ENCODE measurements around the gene LIPC. TPM values are rescaled to one million over a fixed set of nuclear protein-coding genes. Genes with fewer than 3 reads are reported as not detected.
A peak's percentile ranks its signal among the peaks of the same experiment; 100 is the strongest.

LIPC gene
- polyA plus RNA-seq (2013, experiment 1 of 2; ENCODE audit: insufficient read length), result 0.30 TPM
- 0.23 TPM for polyA plus RNA-seq (2013, experiment 2 of 2; ENCODE audit: insufficient read length)

- DNase-seq, result no peak
These were observed at the start of gene LIPC for GRCh38 chr15:58431221-58432149. LIPC (plus strand) TSS chr15:58431991; CDS start chr15:58432033, 42 bp downstream.

GRCh38 chr15:58383876-58384275 lies 47.9 kb upstream of the LIPC start:
- no peak for DNase-seq

- DNase-seq, result no peak
These were observed 47.1 kb upstream of the LIPC start for GRCh38 chr15:58384667-58385066.

- no peak for DNase-seq
These were observed 45.7 kb upstream of the LIPC start for GRCh38 chr15:58386081-58386480.

- DNase-seq, result no peak
These were observed 45.1 kb upstream of the LIPC start for GRCh38 chr15:58386641-58387040.

- peak; percentile 26 for DNase-seq
These were observed 44.7 kb upstream of the LIPC start for GRCh38 chr15:58387130-58387529.

- DNase-seq, result no peak
These were observed 43.6 kb upstream of the LIPC start for GRCh38 chr15:58388211-58388610.

GRCh38 chr15:58390118-58390517 lies 41.7 kb upstream of the LIPC start:
- DNase-seq, result no peak

- DNase-seq, result no peak
These were observed 41.1 kb upstream of the LIPC start for GRCh38 chr15:58390655-58391054.

- no peak for DNase-seq
These were observed 40.7 kb upstream of the LIPC start for GRCh38 chr15:58391088-58391487.

GRCh38 chr15:58392141-58392540 lies 39.6 kb upstream of the LIPC start:
- no peak for DNase-seq

GRCh38 chr15:58392611-58393161 lies 39.1 kb upstream of the LIPC start:
- no peak for DNase-seq

- DNase-seq, result peak; percentile 21
These were observed 38.5 kb upstream of the LIPC start for GRCh38 chr15:58393241-58393662.

GRCh38 chr15:58396181-58396580 lies 35.6 kb upstream of the LIPC start:
- peak; percentile 89 for DNase-seq

- no peak for DNase-seq
These were observed 33.7 kb upstream of the LIPC start for GRCh38 chr15:58398071-58398470.

- no peak for DNase-seq
These were observed 33.1 kb upstream of the LIPC start for GRCh38 chr15:58398643-58399042.

GRCh38 chr15:58399739-58400138 lies 32.1 kb upstream of the LIPC start:
- no peak for DNase-seq

GRCh38 chr15:58401276-58401675 lies 30.5 kb upstream of the LIPC start:
- DNase-seq, result no peak

GRCh38 chr15:58401991-58402649 lies 29.7 kb upstream of the LIPC start:
- no peak for DNase-seq

GRCh38 chr15:58403581-58403980 lies 28.2 kb upstream of the LIPC start:
- no peak for DNase-seq

- DNase-seq, result no peak
These were observed 27.8 kb upstream of the LIPC start for GRCh38 chr15:58404020-58404419.

- DNase-seq, result no peak
These were observed 27.1 kb upstream of the LIPC start for GRCh38 chr15:58404722-58405121.

GRCh38 chr15:58405865-58406264 lies 25.9 kb upstream of the LIPC start:
- no peak for DNase-seq

Measured in fibroblast of skin of scalp (primary cell).